Measurements from ENCODE around the gene KRTAP10-12.
A peak's percentile ranks its signal among the peaks of the same experiment; 100 is the strongest.

The KRTAP10-12 gene

DNA sequence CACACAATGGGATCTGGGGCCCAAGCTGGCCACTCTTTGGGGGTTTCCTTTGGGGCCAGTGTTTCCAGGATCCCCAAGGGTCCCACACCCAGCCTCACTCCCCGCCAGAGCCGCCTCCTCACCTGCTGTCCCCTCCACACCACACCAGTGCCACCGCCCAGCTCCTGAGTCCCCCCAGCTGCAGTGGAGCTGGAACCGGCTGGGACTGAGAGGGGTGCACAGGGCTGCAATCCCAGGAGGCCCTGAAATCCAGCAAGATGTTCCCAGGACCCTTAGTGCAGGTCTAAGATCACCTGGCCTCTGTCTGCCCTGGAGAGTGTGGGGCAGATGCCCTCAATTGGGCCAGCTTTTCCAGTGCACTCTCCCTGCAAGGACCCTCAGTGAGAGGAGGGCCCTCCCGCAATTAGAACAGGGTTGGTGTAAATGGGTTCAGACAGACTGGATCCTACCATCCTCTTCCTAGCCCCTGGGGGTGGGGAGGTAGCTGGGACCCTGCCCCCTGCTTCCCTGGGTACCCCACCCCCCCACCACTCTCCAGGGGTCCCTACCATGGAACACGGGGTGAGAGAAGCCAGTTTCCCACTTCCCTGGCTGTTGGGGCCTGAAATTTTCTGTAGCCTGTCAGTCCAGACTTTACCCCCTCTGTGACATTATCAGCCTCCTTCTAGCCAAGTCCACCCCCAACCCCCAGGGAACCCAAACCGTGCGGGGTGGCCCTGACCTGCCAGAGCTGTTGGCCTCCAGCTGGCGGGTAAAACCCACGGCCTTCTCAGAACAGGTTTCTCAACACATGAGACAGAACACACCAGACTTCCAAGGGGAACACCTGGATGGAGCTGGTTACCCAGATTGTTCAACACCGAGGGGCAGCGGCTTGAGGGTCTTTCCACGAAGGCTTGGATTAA, 7.0 kb downstream of the KRTAP10-12 start:
- no peak overlapping the region for H3K27ac ChIP-seq (ENCODE audit: low read depth, low read length)
- H3K9ac ChIP-seq (ENCODE audit: low read length in 5 of 5) = no peak overlapping the region
- H3K27me3 ChIP-seq (ENCODE audit: control insufficient read depth in 5 of 5, insufficient read depth in 4 of 5, low read length in 5 of 5) = peaks cover 58 to 85% (median 73%) of the 10 kb centered on the region in 5 donors
- peaks cover 0 to 4% (median 0%) of the 10 kb centered on the region in 5 donors for H3K9me3 ChIP-seq (ENCODE audit: control insufficient read depth in 5 of 5, low read length in 5 of 5)
- H3K4me3 ChIP-seq (ENCODE audit: low read depth in 1 of 5, low read length in 5 of 5) = no peak overlapping the region
- H3K4me1 ChIP-seq (ENCODE audit: control insufficient read depth in 5 of 5, insufficient read depth in 5 of 5, low read length in 5 of 5) = peaks cover 0 to 7% (median 0%) of the 10 kb centered on the region in 5 donors
- no peaks in the 10 kb centered on the region for H3K36me3 ChIP-seq (ENCODE audit: control insufficient read depth in 5 of 5, insufficient read depth in 5 of 5, low read length in 5 of 5)

DNA sequence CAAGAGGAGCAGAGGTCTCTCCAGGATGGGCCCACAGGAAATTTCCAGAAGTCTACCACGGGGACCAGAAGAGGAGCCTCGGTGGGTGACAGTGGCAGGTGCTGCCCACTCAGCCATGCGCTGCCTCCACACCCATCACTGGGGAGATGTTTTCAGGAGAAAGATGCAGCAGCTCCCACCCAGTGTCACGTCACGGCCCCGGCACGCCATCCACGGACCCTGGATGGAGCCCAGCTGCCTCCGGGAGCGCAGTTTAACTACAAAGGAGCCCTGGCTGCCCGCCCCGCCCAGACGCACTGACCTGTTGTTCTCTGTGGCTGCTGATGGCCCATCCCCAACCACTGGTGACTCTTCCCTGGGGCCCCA, 7.6 kb downstream of the KRTAP10-12 start:
- no peaks in the 10 kb centered on the region for H3K36me3 ChIP-seq (ENCODE audit: control insufficient read depth in 5 of 5, insufficient read depth in 5 of 5, low read length in 5 of 5)
- peaks cover 0 to 13% (median 5%) of the 10 kb centered on the region in 5 donors for H3K4me1 ChIP-seq (ENCODE audit: control insufficient read depth in 5 of 5, insufficient read depth in 5 of 5, low read length in 5 of 5)
- no peak overlapping the region for H3K9ac ChIP-seq (ENCODE audit: low read length in 5 of 5)
- peaks cover 0 to 4% (median 0%) of the 10 kb centered on the region in 5 donors for H3K9me3 ChIP-seq (ENCODE audit: control insufficient read depth in 5 of 5, low read length in 5 of 5)
- peaks cover 54 to 86% (median 76%) of the 10 kb centered on the region in 5 donors for H3K27me3 ChIP-seq (ENCODE audit: control insufficient read depth in 5 of 5, insufficient read depth in 4 of 5, low read length in 5 of 5)
- no peak overlapping the region for H3K4me3 ChIP-seq (ENCODE audit: low read depth in 1 of 5, low read length in 5 of 5)
- no peak overlapping the region for H3K27ac ChIP-seq (ENCODE audit: low read depth, low read length)

DNA sequence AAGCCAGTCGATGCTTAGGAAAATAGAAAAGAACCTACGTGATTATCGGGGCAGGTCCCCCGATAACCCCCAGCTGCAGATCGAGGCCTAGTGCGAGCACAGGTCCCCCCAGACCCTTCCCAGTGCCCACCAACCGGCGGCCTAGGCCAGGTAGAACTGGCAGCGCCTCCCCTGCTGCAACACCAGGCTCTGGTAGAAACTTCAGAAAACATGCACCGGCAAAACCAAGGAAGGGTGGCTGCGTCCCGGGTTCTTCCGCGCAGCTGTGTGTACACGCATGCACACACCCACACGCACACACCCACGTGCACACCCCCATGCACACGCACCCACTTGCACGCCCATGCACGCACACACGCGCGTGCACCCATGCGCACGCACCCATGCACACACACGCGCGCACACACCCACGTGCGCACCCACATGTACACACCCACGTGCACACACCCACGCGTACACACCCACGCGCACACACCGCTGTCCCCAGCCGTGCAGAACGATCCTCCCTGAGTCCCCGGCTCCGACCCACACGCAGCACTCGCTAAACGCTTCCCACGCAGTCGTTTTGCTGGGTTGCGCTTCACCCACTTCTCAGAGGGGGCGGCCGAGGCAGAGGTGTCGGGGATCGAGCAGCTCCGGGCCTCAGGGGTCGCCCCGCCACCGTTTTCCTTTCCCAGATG, 9.2 kb downstream of the KRTAP10-12 start:
- Histone ChIP-seq H3K4me1 (ENCODE audit: control insufficient read depth in 5 of 5, insufficient read depth in 5 of 5, low read length in 5 of 5) (peaks cover 0 to 18% (median 10%) of the 10 kb centered on the region in 5 donors), H3K27ac (ENCODE audit: low read depth, low read length) (no peak overlapping the region), H3K9ac (ENCODE audit: low read length in 5 of 5) (no peak overlapping the region), H3K36me3 (ENCODE audit: control insufficient read depth in 5 of 5, insufficient read depth in 5 of 5, low read length in 5 of 5) (no peaks in the 10 kb centered on the region), H3K4me3 (ENCODE audit: low read depth in 1 of 5, low read length in 5 of 5) (no peak overlapping the region), H3K9me3 (ENCODE audit: control insufficient read depth in 5 of 5, low read length in 5 of 5) (peaks cover 0 to 4% (median 0%) of the 10 kb centered on the region in 5 donors), H3K27me3 (ENCODE audit: control insufficient read depth in 5 of 5, insufficient read depth in 4 of 5, low read length in 5 of 5) (peaks cover 50 to 84% (median 74%) of the 10 kb centered on the region in 5 donors)

DNA sequence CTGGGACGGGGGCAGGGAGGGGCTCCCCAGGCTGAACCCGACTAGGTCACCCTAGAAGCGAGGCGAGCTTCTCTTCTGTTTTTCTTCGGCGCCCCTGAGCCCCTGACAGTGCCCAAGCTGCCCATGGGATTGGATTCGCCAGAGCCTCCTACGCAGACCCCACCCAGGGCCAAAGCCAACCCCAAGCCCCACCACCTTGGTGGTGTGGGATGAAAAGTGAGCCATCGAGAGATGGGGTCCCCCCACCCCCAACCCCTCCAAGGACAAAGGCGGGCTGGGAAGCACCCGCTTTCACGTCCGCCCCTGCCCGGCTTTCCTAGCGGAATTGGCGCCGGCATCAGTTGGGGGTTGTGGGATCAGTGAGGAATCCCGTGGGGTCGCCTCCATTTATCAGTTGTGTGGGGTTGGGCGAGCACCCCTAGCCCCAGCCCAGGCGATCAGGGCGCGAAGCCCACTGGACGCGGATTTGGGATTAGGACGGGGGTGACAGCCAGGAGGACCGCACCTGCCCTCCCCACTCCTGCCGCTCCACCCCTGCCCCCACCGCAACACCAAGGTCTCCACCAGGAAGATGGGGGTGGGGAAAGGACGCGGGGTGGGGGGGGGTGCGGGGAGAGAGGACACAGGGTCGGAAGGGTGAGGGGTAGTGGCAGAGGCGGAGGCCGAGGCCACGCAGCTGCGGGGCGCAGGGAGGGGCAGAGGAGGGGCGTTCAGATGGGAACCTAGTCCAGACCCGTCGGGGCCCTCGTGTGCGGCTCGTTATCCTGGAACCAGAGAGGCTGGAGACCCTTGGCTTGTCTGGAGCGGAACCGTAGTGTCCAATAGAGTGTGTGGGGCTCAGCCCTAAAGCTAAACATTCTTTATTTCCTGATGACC, 10.0 kb downstream of the KRTAP10-12 start:
- Histone ChIP-seq H3K4me3 (ENCODE audit: low read depth in 1 of 5, low read length in 5 of 5) (no peak overlapping the region), H3K4me1 (ENCODE audit: control insufficient read depth in 5 of 5, insufficient read depth in 5 of 5, low read length in 5 of 5) (peaks cover 0 to 18% (median 10%) of the 10 kb centered on the region in 5 donors)

DNA sequence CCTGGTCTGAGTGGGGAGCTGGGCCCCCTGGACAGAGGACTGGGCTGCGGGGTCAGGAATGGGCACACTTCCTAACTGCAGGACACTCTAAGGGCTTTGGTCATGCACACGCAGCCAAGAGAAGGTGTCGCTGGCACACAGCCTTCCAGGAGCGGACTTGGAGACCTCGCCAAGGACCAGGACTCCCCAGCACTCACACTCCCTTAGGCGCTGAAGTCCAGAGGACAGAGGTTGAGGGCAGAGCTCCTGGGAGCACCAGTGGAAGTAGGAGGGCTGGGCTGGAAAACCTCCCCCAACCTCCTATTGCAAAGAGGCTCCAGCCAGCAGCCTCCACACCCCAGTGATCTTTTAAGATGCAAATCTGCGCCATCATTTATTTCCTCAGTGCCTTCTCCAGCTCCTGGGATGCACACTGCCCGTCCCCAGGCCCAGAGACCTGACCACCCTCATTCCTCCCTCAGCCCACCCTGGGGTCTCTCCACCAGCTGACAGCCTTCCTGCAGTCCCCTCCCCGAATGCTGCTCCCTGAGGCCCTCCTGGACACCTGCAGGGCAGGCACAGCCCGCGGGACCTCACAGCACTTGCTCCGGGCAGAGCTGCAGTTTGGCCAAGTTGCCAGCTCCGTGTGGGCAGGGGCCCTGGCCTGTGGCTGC, 11.4 kb downstream of the KRTAP10-12 start:
- no peak overlapping the region for H3K9ac ChIP-seq (ENCODE audit: low read length in 5 of 5)
- H3K4me3 ChIP-seq (ENCODE audit: low read depth in 1 of 5, low read length in 5 of 5) = no peak overlapping the region
- peaks cover 52 to 84% (median 77%) of the 10 kb centered on the region in 5 donors for H3K27me3 ChIP-seq (ENCODE audit: control insufficient read depth in 5 of 5, insufficient read depth in 4 of 5, low read length in 5 of 5)
- no peak overlapping the region for H3K27ac ChIP-seq (ENCODE audit: low read depth, low read length)
- peaks cover 0 to 18% (median 10%) of the 10 kb centered on the region in 5 donors for H3K4me1 ChIP-seq (ENCODE audit: control insufficient read depth in 5 of 5, insufficient read depth in 5 of 5, low read length in 5 of 5)
- no peaks in the 10 kb centered on the region for H3K36me3 ChIP-seq (ENCODE audit: control insufficient read depth in 5 of 5, insufficient read depth in 5 of 5, low read length in 5 of 5)
- peaks cover 0 to 4% (median 0%) of the 10 kb centered on the region in 5 donors for H3K9me3 ChIP-seq (ENCODE audit: control insufficient read depth in 5 of 5, low read length in 5 of 5)

More for the DNA sequence above, 10.0 kb downstream of the KRTAP10-12 start:
- H3K27me3 ChIP-seq (ENCODE audit: control insufficient read depth in 5 of 5, insufficient read depth in 4 of 5, low read length in 5 of 5) = peaks cover 53 to 84% (median 77%) of the 10 kb centered on the region in 5 donors
- H3K9ac ChIP-seq (ENCODE audit: low read length in 5 of 5) = no peak overlapping the region
- peaks cover 0 to 4% (median 0%) of the 10 kb centered on the region in 5 donors for H3K9me3 ChIP-seq (ENCODE audit: control insufficient read depth in 5 of 5, low read length in 5 of 5)
- no peaks in the 10 kb centered on the region for H3K36me3 ChIP-seq (ENCODE audit: control insufficient read depth in 5 of 5, insufficient read depth in 5 of 5, low read length in 5 of 5)
- no peak overlapping the region for H3K27ac ChIP-seq (ENCODE audit: low read depth, low read length)

DNA sequence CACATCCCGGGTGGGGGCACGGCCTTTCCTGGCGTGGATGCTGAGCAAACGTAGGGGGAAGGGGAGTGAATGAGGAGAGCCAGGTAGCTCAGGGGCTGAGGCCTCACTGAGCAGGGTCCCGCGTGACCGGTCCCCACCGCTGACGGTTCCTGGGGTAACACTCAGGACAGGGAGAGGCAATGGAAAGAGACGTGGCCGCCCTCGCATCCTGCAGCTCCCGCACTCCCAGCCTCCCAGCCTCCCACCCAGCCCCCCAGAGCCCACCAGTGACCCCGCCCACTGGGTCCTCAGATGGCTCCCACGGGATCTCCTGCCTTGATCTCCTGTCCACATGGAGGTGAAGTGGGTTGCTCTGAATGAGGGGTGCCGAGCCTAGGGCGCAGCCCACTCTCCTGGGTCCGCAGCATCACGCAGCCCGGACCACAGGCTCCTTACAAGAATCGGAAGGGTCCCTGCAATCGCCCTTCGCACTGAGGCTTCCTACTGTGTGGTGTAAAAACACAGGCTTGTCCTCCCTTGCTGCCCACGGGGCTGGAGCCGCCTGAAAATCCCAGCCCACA, 12.0 kb downstream of the KRTAP10-12 start:
- Histone ChIP-seq H3K27me3 (ENCODE audit: control insufficient read depth in 5 of 5, insufficient read depth in 4 of 5, low read length in 5 of 5) (peaks cover 51 to 84% (median 77%) of the 10 kb centered on the region in 5 donors), H3K36me3 (ENCODE audit: control insufficient read depth in 5 of 5, insufficient read depth in 5 of 5, low read length in 5 of 5) (no peaks in the 10 kb centered on the region), H3K27ac (ENCODE audit: low read depth, low read length) (no peak overlapping the region), H3K4me1 (ENCODE audit: control insufficient read depth in 5 of 5, insufficient read depth in 5 of 5, low read length in 5 of 5) (peaks cover 0 to 18% (median 10%) of the 10 kb centered on the region in 5 donors), H3K4me3 (ENCODE audit: low read depth in 1 of 5, low read length in 5 of 5) (peak overlapping the region in 1 of 5 donors; percentile 23), H3K9me3 (ENCODE audit: control insufficient read depth in 5 of 5, low read length in 5 of 5) (peaks cover 0 to 4% (median 0%) of the 10 kb centered on the region in 5 donors), H3K9ac (ENCODE audit: low read length in 5 of 5) (no peak overlapping the region)

DNA sequence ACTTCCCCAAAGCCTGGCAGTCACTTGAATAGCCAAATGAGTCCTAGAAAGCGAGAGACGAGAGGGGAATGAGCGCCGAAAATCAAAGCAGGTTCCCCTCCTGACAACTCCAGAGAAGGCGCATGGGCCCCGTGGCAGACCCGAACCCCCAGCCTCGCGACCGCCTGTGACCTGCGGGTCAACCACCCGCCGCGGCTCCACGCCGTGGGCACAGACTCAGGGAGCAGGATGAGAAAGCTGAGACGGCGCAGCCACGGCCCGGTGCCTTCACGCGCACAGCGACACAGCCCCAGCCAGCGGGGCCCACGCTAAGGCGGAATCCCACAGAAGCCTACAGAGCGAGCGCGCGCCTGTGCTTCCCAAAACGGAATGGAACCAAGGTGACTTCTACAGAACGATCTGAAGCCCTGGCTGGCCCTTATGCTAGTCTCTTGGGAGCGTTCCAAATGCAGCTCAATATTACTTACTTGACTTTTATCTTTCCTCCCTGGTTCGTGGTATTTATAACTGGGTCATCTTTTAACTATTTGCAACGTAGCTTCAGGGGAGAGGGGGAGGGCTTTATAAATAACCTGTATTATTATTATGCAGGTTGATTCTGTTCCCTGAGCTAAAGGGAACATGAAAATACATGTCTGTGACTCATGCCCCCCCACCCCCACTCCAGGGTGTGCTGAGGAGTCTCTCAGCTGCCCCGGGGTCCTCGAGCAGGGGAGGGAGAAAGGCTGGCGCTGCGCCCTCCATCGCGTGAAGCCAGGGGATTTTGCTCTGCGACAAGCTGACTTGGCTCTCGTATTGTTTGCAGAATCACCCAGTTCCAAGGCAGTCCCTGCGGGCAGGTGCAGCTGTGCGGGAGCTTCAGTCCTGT, 12.7 kb downstream of the KRTAP10-12 start:
- Histone ChIP-seq H3K36me3 (ENCODE audit: control insufficient read depth in 5 of 5, insufficient read depth in 5 of 5, low read length in 5 of 5) (no peaks in the 10 kb centered on the region), H3K9me3 (ENCODE audit: control insufficient read depth in 5 of 5, low read length in 5 of 5) (peaks cover 0 to 4% (median 0%) of the 10 kb centered on the region in 5 donors), H3K9ac (ENCODE audit: low read length in 5 of 5) (no peak overlapping the region), H3K27ac (ENCODE audit: low read depth, low read length) (no peak overlapping the region), H3K27me3 (ENCODE audit: control insufficient read depth in 5 of 5, insufficient read depth in 4 of 5, low read length in 5 of 5) (peaks cover 51 to 78% (median 72%) of the 10 kb centered on the region in 5 donors), H3K4me3 (ENCODE audit: low read depth in 1 of 5, low read length in 5 of 5) (peak overlapping the region in 1 of 5 donors; percentile 23), H3K4me1 (ENCODE audit: control insufficient read depth in 5 of 5, insufficient read depth in 5 of 5, low read length in 5 of 5) (peaks cover 0 to 18% (median 10%) of the 10 kb centered on the region in 5 donors)

DNA sequence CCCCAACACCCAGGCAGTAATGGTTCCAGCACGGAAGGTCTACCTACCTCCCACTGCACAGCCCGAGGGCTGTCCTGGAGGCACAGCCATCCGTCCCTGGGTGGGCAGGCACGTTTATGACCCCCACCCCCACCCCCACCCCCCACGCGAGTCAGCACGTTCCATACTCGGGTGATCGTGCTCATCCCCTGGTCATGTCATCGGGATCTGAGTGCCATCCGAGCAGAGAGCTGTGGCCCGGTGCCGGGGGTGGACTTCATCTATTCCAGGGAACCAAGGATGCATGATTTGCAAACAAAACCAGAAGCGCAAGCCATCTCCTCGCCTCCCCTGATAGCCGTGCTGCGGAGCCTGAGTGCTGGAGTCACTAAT, 13.3 kb downstream of the KRTAP10-12 start:
- no peak overlapping the region for H3K27ac ChIP-seq (ENCODE audit: low read depth, low read length)
- H3K4me1 ChIP-seq (ENCODE audit: control insufficient read depth in 5 of 5, insufficient read depth in 5 of 5, low read length in 5 of 5) = peaks cover 0 to 18% (median 10%) of the 10 kb centered on the region in 5 donors
- H3K9me3 ChIP-seq (ENCODE audit: control insufficient read depth in 5 of 5, low read length in 5 of 5) = peaks cover 0 to 4% (median 0%) of the 10 kb centered on the region in 5 donors
- H3K27me3 ChIP-seq (ENCODE audit: control insufficient read depth in 5 of 5, insufficient read depth in 4 of 5, low read length in 5 of 5) = peaks cover 51 to 80% (median 71%) of the 10 kb centered on the region in 5 donors
- no peaks in the 10 kb centered on the region for H3K36me3 ChIP-seq (ENCODE audit: control insufficient read depth in 5 of 5, insufficient read depth in 5 of 5, low read length in 5 of 5)
- H3K9ac ChIP-seq (ENCODE audit: low read length in 5 of 5) = no peak overlapping the region
- no peak overlapping the region for H3K4me3 ChIP-seq (ENCODE audit: low read depth in 1 of 5, low read length in 5 of 5)

Measured in subcutaneous abdominal adipose tissue (tissue), 5 donors.